Neutrophil (primary cell): ENCODE results near the gene ATIC.

Experiments
- H3K27ac ChIP-seq: fragments of 200-600 bp; sonication (generic); 2 replicates; pipeline ENCODE4 v1.5.1; 2016; ENCODE audit warnings: mild to moderate bottlenecking, moderate library complexity
- H3K27me3 ChIP-seq: fragments of 200-600 bp; sonication (generic); 2 replicates; pipeline ENCODE4 v1.6.0; 2016; ENCODE audit warnings: mild to moderate bottlenecking
- H3K36me3 ChIP-seq: fragments of 200-600 bp; sonication (generic); 2 replicates; pipeline ENCODE4 v1.5.1; 2017
- H3K4me1 ChIP-seq, 2 experiments: fragments of 200-600 bp in 1 of 2; sonication (generic) in 1 of 2; 1 replicate in 1 of 2; 2 replicates in 1 of 2; pipeline versions ENCODE4 v1.5.1 to v1.6.1; 2013 to 2016; ENCODE audit warnings: low read depth in 1 of 2, low read length in 1 of 2, mild to moderate bottlenecking in 1 of 2, moderate library complexity in 1 of 2; ENCODE audit not compliant: control insufficient read depth in 1 of 2, insufficient read depth in 1 of 2
- H3K4me3 ChIP-seq, 2 experiments: fragments of 200-600 bp in 1 of 2; sonication (generic) in 1 of 2; 1 replicate in 1 of 2; 2 replicates in 1 of 2; pipeline ENCODE4 v1.5.1; 2013 to 2016; ENCODE audit warnings: low read depth in 1 of 2, low read length in 1 of 2, mild to moderate bottlenecking in 1 of 2, moderate library complexity in 1 of 2
- H3K9me3 ChIP-seq: fragments of 200-600 bp; sonication (generic); 2 replicates; pipeline ENCODE4 v1.5.1; 2016
- CTCF ChIP-seq: fragments of 200-600 bp; sonication (generic); IDR thresholded peaks from 2 replicates; pipeline ENCODE4 v1.5.1; 2016; ENCODE audit warnings: antibody characterized with exemption

ATIC gene

GRCh38 chr2:215374642-215375466, 63.0 kb downstream of the ATIC start:
- H3K36me3 ChIP-seq = no peaks in the 10 kb centered on the region
- no peaks in the 10 kb centered on the region for H3K27me3 ChIP-seq
- no peak overlapping the region for H3K27ac ChIP-seq
- no peaks in the 10 kb centered on the region for H3K9me3 ChIP-seq
- TF ChIP-seq CTCF = no peak
- H3K4me1 ChIP-seq = no peaks in the 10 kb centered on the region
- H3K4me3 ChIP-seq = no peak overlapping the region

- Histone ChIP-seq H3K36me3 (no peaks in the 10 kb centered on the region), H3K27ac (no peak overlapping the region), H3K4me3 (no peak overlapping the region), H3K9me3 (no peaks in the 10 kb centered on the region), H3K4me1 (no peaks in the 10 kb centered on the region), H3K27me3 (no peaks in the 10 kb centered on the region)
- no peak for TF ChIP-seq CTCF
These were observed 63.6 kb downstream of the ATIC start for GRCh38 chr2:215375467-215375830.

GRCh38 chr2:215376103-215376780, 64.4 kb downstream of the ATIC start:
- no peak overlapping the region for H3K4me3 ChIP-seq
- H3K27me3 ChIP-seq = no peaks in the 10 kb centered on the region
- TF ChIP-seq CTCF = no peak
- no peaks in the 10 kb centered on the region for H3K4me1 ChIP-seq
- no peaks in the 10 kb centered on the region for H3K36me3 ChIP-seq
- H3K27ac ChIP-seq = no peak overlapping the region
- no peaks in the 10 kb centered on the region for H3K9me3 ChIP-seq

- no peak for TF ChIP-seq CTCF
- Histone ChIP-seq H3K4me1 (no peaks in the 10 kb centered on the region), H3K27ac (no peak overlapping the region), H3K9me3 (no peaks in the 10 kb centered on the region), H3K36me3 (no peaks in the 10 kb centered on the region), H3K4me3 (no peak overlapping the region), H3K27me3 (no peaks in the 10 kb centered on the region)
These were observed 65.4 kb downstream of the ATIC start for GRCh38 chr2:215377283-215377682.

DNA sequence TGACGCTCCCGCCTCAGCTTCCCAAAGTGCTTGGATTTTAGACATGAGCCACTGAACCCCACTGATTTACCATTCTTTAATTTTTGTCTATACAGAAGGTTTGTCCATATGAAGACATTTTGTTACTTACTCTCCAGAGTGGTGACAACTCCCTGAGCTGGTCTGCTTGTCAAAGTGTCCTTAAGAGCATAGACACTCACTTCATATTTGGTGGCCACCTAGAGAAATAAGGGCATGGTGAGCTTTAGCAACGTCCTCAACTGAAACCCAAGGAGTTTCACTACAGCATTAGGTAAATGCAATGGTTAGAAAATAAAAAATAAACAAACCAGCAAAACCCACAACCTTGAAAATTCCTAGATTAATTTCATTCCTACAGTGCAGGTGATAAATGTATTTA, 66.2 kb downstream of the ATIC start:
- H3K4me1 ChIP-seq = no peaks in the 10 kb centered on the region
- H3K36me3 ChIP-seq = no peaks in the 10 kb centered on the region
- H3K27me3 ChIP-seq = no peaks in the 10 kb centered on the region
- no peak for TF ChIP-seq CTCF
- no peak overlapping the region for H3K4me3 ChIP-seq
- no peaks in the 10 kb centered on the region for H3K9me3 ChIP-seq
- H3K27ac ChIP-seq = no peak overlapping the region
